A673 (cell line): Measurements from ENCODE around the gene PLEKHF1.
"Not testable (repeated sequence)": the region's sequence is repeated elsewhere in the genome, so short reads cannot be mapped to it uniquely, and the experiment has no call there.

ENCODE experiments used
- CTCF ChIP-seq: fragments of 300-800, 200-600 bp; sonication (generic); conservative IDR thresholded peaks from 2 replicates; pipeline ENCODE4 v1.5.1; 2017; ENCODE audit warnings: low read depth, mild to moderate bottlenecking, antibody characterized with exemption, low read length, moderate library complexity, mixed read lengths
- EZH2 ChIP-seq: fragments of 200-600 bp; sonication (generic); IDR thresholded peaks from 2 replicates; pipeline ENCODE4 v1.6.1; 2017; ENCODE audit warnings: borderline replicate concordance, low read depth, mild to moderate bottlenecking, mixed read lengths, antibody characterized with exemption, low read length; ENCODE audit not compliant: poor library complexity, severe bottlenecking

- TF ChIP-seq CTCF, EZH2: not testable (repeated sequence)
Measured at GRCh38 chr19:29626832-29627231, 38.4 kb upstream of the PLEKHF1 start.
